Muscle of leg (tissue), 11 donors: ENCODE measurements around the gene ADD2. TPM values are rescaled to one million over a fixed set of nuclear protein-coding genes. Genes with fewer than 3 reads are reported as not detected.
"Not testable (repeated sequence)": the region's sequence is repeated elsewhere in the genome, so short reads cannot be mapped to it uniquely, and the experiment has no call there.

ENCODE experiments used
- DNase-seq: peaks from one replicate; pipeline ENCODE4 v3.0.0; 2013
- H3K27ac ChIP-seq: one replicate; pipeline ENCODE4 v1.5.1; 2013; ENCODE audit warnings: mild to moderate bottlenecking, low read length, control low read depth
- H3K27me3 ChIP-seq: one replicate; pipeline ENCODE4 v1.6.1; 2013; ENCODE audit warnings: low read length; ENCODE audit not compliant: control insufficient read depth, insufficient read depth
- H3K36me3 ChIP-seq: one replicate; pipeline ENCODE4 v1.6.1; 2013; ENCODE audit warnings: low read length; ENCODE audit not compliant: control insufficient read depth, insufficient read depth
- H3K4me1 ChIP-seq: one replicate; pipeline ENCODE4 v1.6.1; 2013; ENCODE audit warnings: low read length; ENCODE audit not compliant: control insufficient read depth, insufficient read depth
- H3K4me3 ChIP-seq: one replicate; pipeline ENCODE4 v1.5.1; 2013; ENCODE audit warnings: low read length, control low read depth
- H3K9me3 ChIP-seq: replicated peaks from 2 replicates; pipeline ENCODE4 v1.6.1; 2013; ENCODE audit warnings: low read depth, low read length; ENCODE audit not compliant: control insufficient read depth
- WGBS: methylation state at CpG from one replicate; pipeline ENCODE4 v1.1.5; 2013; ENCODE audit warnings: missing lambda C conversion rate; ENCODE audit not compliant: insufficient coverage; 5-methylcytosine and 5-hydroxymethylcytosine counted together
- polyA plus RNA-seq, 8 donors: library from polyadenylated mRNA; unstranded; fragments of 120-200 nt; gene quantifications; one replicate each; pipeline versions ENCODE4 v1.2.1 to v1.2.3, GENCODE V29; 2013; ENCODE audit warnings: inconsistent platforms in 1 of 8, low replicate concordance in 1 of 8; ENCODE audit not compliant: insufficient read length in 8 of 8, insufficient read depth in 1 of 8
- total RNA-seq: library from RNA; stranded (reverse); fragments of 120-200 nt; gene quantifications from one replicate; pipeline ENCODE4 v1.2.4, GENCODE V29; 2013

ADD2 gene
- total and polyA plus RNA-seq, 9 donors: 0.98 to 4.2 (median 2.4) TPM

DNA sequence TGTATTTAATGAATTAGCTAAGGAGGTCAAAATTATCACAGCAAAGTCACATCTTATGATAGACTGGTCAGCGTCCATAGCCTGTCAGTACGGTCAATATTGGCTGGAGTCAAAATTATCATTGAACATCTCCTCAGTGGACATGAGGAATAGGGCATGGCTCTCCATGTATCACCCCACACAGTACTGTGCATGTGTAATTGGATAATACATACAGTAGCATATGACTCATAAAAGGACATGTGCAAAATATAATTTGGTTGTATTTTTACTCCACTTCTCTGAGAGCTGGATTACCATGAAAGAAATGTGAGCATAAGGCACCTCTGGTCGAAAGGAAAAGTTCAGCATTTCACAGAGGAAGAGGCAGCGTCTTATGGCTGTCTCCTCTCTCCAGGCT lies 24.9 kb downstream of the ADD2 start:
- no peak for DNase-seq
- Histone ChIP-seq H3K9me3 (no peaks in the 10 kb centered on the region), H3K27ac (no peak overlapping the region), H3K27me3 (no peaks in the 10 kb centered on the region), H3K4me1 (peaks cover 4% of the 10 kb centered on the region), H3K36me3 (no peaks in the 10 kb centered on the region), H3K4me3 (no peak overlapping the region)
- no CpG with 5 or more reads among the region's 4 CpGs for WGBS

DNA sequence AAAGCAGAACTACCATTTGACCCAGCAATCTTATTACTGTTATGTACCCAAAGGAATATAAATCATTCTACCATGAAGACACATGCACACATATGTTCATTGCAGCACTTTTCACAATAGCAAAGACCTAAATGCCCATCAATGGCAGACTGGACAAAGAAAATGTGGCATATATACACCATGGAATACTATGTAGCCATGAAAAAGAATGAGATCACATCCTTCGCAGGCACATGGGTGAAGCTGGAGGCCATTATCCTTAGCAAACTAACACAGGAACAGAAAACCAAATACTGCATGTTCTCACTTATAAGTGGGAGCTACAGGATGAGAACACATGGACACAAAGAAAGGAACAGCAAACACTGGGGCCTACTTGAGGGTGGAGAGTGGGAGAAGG lies 28.5 kb downstream of the ADD2 start:
- H3K36me3 ChIP-seq, H3K27ac ChIP-seq, DNase-seq, H3K27me3 ChIP-seq, H3K4me1 ChIP-seq, H3K9me3 ChIP-seq, H3K4me3 ChIP-seq: not testable (repeated sequence)
- WGBS: no CpG with 5 or more reads among the region's 1 CpG

DNA sequence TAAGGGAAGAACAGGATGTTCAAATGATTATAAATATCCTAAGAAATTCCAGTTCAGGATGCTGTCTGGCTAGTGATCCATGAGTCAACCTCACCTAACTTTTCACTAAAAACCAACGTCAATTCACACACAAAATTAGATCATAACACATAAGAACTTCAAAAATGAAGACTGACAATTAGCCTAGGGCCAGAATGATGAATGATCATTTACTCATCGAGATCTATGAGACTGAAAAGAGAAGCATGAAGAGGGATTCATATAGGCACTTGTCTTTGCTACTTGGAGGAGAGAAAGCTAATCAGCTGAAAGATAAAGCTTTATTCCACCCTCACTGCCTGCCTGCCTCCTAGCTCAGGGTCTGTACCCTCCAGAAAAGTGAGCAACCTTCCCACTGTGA lies 29.8 kb downstream of the ADD2 start:
- no peaks in the 10 kb centered on the region for H3K36me3 ChIP-seq
- H3K4me1 ChIP-seq: no peaks in the 10 kb centered on the region
- DNase-seq: no peak
- H3K27ac ChIP-seq: no peak overlapping the region
- no peaks in the 10 kb centered on the region for H3K9me3 ChIP-seq
- WGBS: no CpG with 5 or more reads among the region's 2 CpGs
- peaks cover 13% of the 10 kb centered on the region for H3K27me3 ChIP-seq
- no peak overlapping the region for H3K4me3 ChIP-seq

GRCh38 chr2:70735071-70735470 lies 32.9 kb downstream of the ADD2 start:
- DNase-seq: no peak
- H3K27ac ChIP-seq: no peak overlapping the region
- peaks cover 18% of the 10 kb centered on the region for H3K27me3 ChIP-seq
- H3K36me3 ChIP-seq: no peaks in the 10 kb centered on the region
- 100% methylated on average over 1 of the region's 2 CpGs for WGBS
- no peaks in the 10 kb centered on the region for H3K9me3 ChIP-seq
- peaks cover 4% of the 10 kb centered on the region for H3K4me1 ChIP-seq
- H3K4me3 ChIP-seq: no peak overlapping the region

DNA sequence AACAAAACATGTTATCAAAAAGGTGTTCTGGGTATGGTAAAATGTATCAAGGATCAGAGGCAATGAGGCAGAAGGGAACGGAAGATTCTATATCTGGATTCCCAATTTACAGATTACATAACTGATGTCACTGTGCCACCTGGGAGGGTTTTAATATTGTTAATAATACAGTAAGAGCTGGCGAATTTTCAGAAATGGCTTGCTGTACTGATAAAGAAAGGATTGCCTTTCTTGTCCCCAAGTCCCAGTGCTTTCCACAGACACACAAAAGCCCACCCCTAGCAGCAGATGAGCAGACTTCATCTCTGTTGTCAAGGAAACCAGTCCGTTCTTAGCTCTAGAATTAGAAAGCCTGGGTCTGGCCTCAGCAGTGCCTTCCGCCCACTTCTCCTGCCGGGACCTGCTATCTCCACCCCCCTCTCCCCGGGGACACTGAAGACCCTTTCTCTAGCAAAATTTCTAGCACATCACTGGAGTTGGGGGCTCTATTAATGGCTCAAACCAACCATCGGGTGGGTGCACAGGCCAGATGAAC lies 34.3 kb downstream of the ADD2 start:
- Histone ChIP-seq H3K9me3 (no peaks in the 10 kb centered on the region), H3K4me1 (peaks cover 4% of the 10 kb centered on the region), H3K4me3 (no peak overlapping the region), H3K27me3 (peaks cover 18% of the 10 kb centered on the region), H3K27ac (no peak overlapping the region), H3K36me3 (no peaks in the 10 kb centered on the region)
- DNase-seq: no peak
- WGBS: 30% methylated on average over 2 of the region's 7 CpGs

- Histone ChIP-seq H3K4me1 (peaks cover 4% of the 10 kb centered on the region), H3K36me3 (no peaks in the 10 kb centered on the region), H3K4me3 (no peak overlapping the region), H3K27me3 (peaks cover 18% of the 10 kb centered on the region), H3K27ac (no peak overlapping the region), H3K9me3 (no peaks in the 10 kb centered on the region)
- no peak for DNase-seq
- WGBS: 45% methylated on average over 4 of the region's 6 CpGs
Measured at GRCh38 chr2:70732766-70733645, 35.0 kb downstream of the ADD2 start.

DNA sequence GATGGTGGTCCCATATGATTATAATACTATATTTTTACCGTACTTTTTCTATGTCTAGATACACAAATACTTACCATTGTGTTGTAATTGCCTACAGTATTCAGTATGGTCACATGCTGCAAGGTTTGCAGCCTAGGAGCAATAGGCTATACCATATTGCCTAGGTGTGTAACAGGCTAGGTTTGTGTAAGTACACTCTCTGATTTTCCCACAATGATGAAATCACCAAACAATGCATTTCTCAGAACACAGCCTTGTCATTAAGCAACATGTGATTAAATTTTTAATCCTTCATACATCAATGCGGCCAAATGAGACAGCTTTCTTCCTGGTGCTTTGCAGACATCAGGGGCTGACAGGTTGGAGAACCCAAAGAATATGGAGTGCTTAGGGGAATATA lies 37.3 kb downstream of the ADD2 start:
- Histone ChIP-seq H3K4me3 (no peak overlapping the region), H3K27me3 (peaks cover 15% of the 10 kb centered on the region), H3K9me3 (no peaks in the 10 kb centered on the region), H3K4me1 (peaks cover 4% of the 10 kb centered on the region), H3K36me3 (no peaks in the 10 kb centered on the region), H3K27ac (no peak overlapping the region)
- WGBS: no CpG with 5 or more reads among the region's 2 CpGs
- no peak for DNase-seq

- Histone ChIP-seq H3K4me3 (no peak overlapping the region), H3K36me3 (no peaks in the 10 kb centered on the region), H3K27me3 (peaks cover 13% of the 10 kb centered on the region), H3K4me1 (peaks cover 4% of the 10 kb centered on the region), H3K9me3 (no peaks in the 10 kb centered on the region), H3K27ac (no peak overlapping the region)
- no peak for DNase-seq
- no CpG with 5 or more reads among the region's 1 CpG for WGBS
Measured at GRCh38 chr2:70729647-70730046, 38.4 kb downstream of the ADD2 start.

DNA sequence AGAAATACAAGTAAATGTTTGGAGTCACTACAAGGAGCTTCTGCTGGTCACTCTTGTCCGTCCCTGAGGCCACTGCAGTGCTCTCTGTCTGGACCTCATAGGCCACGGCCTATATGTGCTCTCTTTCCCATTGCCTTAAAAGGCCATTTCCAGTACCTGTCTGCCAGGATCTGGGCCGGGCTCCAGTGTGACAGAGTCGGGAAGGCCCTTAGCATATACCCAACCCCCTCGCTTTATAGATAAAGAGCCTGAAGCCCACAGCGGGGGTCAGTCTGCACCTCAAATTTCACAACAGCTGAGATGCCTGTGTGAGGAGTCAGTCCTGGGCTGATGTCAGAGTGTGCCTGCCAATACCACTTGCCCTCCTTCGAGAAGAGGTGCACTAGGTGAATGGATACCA lies 39.9 kb downstream of the ADD2 start:
- Histone ChIP-seq H3K9me3 (no peaks in the 10 kb centered on the region), H3K27me3 (peaks cover 5% of the 10 kb centered on the region), H3K36me3 (no peaks in the 10 kb centered on the region), H3K4me1 (peaks cover 4% of the 10 kb centered on the region), H3K4me3 (no peak overlapping the region), H3K27ac (no peak overlapping the region)
- no peak for DNase-seq
- 93% methylated on average over 3 of the region's 7 CpGs for WGBS

DNA sequence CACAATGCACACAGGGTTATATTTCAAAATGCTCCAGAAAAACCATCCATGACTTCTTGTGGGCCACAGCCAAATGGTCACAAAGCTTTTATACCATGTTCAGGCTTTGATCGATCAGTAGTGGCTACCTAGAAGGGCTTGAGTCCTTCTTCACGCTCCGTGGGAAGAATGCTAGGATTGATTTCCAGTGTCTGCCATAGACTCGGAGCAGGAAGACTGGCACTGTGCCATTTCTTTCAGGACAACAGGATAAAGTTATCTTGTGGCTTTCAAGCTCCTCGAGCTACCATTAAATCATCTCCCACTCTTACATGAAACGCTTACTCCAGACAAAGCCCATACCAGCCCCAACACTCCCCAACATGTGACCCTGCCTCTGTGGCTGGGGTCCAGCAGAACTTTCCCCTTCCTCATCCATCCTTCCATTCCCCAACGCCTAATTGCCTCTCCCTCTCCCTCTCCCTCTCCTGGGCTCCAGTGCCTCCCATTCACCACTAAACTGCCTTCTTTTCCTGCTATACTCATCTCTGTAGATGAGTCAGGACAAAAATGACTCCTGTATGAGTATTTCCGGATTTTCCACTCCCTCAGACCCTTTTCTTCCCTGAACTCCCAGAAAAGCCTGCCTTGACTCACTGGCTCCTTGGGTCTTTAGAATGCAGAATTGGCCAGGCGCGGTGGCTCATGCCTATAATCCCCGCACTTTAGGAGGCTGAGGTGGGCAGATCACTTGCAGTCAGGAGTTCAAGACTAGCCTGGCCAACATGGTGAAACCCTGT lies 40.9 kb downstream of the ADD2 start:
- Histone ChIP-seq H3K27ac (no peak overlapping the region), H3K9me3 (no peaks in the 10 kb centered on the region), H3K4me1 (no peaks in the 10 kb centered on the region), H3K4me3 (no peak overlapping the region), H3K27me3 (peaks cover under 1% of the 10 kb centered on the region), H3K36me3 (no peaks in the 10 kb centered on the region)
- DNase-seq: no peak
- WGBS: 70% methylated on average over 10 of the region's 11 CpGs
